ENCODE measurements around the gene FAM124B.

The FAM124B gene

GRCh38 chr2:224379986-224380385 is 21.9 kb downstream of the FAM124B start:
- no peak for DNase-seq

GRCh38 chr2:224379172-224379571 is 22.7 kb downstream of the FAM124B start:
- DNase-seq = no peak

- no peak for DNase-seq
Measured at GRCh38 chr2:224378701-224379097, 23.2 kb downstream of the FAM124B start.

- DNase-seq = no peak
Measured at GRCh38 chr2:224377751-224378700, 23.9 kb downstream of the FAM124B start.

GRCh38 chr2:224372641-224373040 is 29.3 kb downstream of the FAM124B start:
- DNase-seq = no peak

GRCh38 chr2:224369028-224369632 is 32.8 kb downstream of the FAM124B start:
- DNase-seq = no peak

GRCh38 chr2:224366267-224366844 is 35.6 kb downstream of the FAM124B start:
- DNase-seq = no peak

GRCh38 chr2:224365331-224365730 is 36.6 kb downstream of the FAM124B start:
- DNase-seq = no peak

GRCh38 chr2:224363281-224363680 is 38.6 kb downstream of the FAM124B start:
- no peak for DNase-seq

GRCh38 chr2:224362094-224362493 is 39.8 kb downstream of the FAM124B start:
- no peak for DNase-seq

GRCh38 chr2:224360801-224361251 is 41.1 kb downstream of the FAM124B start:
- no peak for DNase-seq

- no peak for DNase-seq
Measured at GRCh38 chr2:224359569-224359968, 42.3 kb downstream of the FAM124B start.

GRCh38 chr2:224357098-224357901 is 44.6 kb downstream of the FAM124B start:
- peak; percentile 26 for DNase-seq

- no peak for DNase-seq
Measured at GRCh38 chr2:224354632-224355211, 47.2 kb downstream of the FAM124B start.

GRCh38 chr2:224350703-224351102 is 51.2 kb downstream of the FAM124B start:
- no peak for DNase-seq

GRCh38 chr2:224349396-224349795 is 52.5 kb downstream of the FAM124B start:
- DNase-seq = no peak

- DNase-seq = no peak
Measured at GRCh38 chr2:224347176-224348051, 54.5 kb downstream of the FAM124B start.

- DNase-seq = no peak
Measured at GRCh38 chr2:224345492-224345891, 56.4 kb downstream of the FAM124B start.

GRCh38 chr2:224343226-224343625 is 58.7 kb downstream of the FAM124B start:
- DNase-seq = no peak

- DNase-seq = no peak
Measured at GRCh38 chr2:224335991-224336390, 65.9 kb downstream of the FAM124B start.

GRCh38 chr2:224334726-224335125 is 67.2 kb downstream of the FAM124B start:
- no peak for DNase-seq
